GM21381 (cell line): Measurements from ENCODE around the gene CEACAM8.
"Not testable (repeated sequence)": the region's sequence is repeated elsewhere in the genome, so short reads cannot be mapped to it uniquely, and the experiment has no call there.

Source experiments
- ATAC-seq: cut with Tn5 transposase; IDR thresholded peaks from one replicate; pipeline ENCODE4 v1.9.1; 2021; ENCODE audit warnings: mild to moderate bottlenecking, moderate library complexity; ENCODE audit not compliant: unreplicated experiment

CEACAM8 gene

GRCh38 chr19:42546831-42547500 is 47.8 kb downstream of the CEACAM8 start:
- ATAC-seq = no peak

GRCh38 chr19:42544146-42544545 is 50.6 kb downstream of the CEACAM8 start:
- no peak for ATAC-seq

- ATAC-seq = no peak
Measured at GRCh38 chr19:42542791-42543190, 51.9 kb downstream of the CEACAM8 start.

GRCh38 chr19:42540071-42540553 is 54.6 kb downstream of the CEACAM8 start:
- ATAC-seq = no peak

- no peak for ATAC-seq
Measured at GRCh38 chr19:42538841-42539709, 55.6 kb downstream of the CEACAM8 start.

- not testable (repeated sequence) for ATAC-seq
Measured at GRCh38 chr19:42535276-42535675, 59.4 kb downstream of the CEACAM8 start.

GRCh38 chr19:42534391-42534790 is 60.3 kb downstream of the CEACAM8 start:
- no peak for ATAC-seq

- no peak for ATAC-seq
Measured at GRCh38 chr19:42532891-42533290, 61.8 kb downstream of the CEACAM8 start.

- ATAC-seq = no peak
Measured at GRCh38 chr19:42531313-42531712, 63.4 kb downstream of the CEACAM8 start.
